Coronary artery (tissue), 2 donors: ENCODE data around the gene MDH2.
"Not testable (repeated sequence)": the region's sequence is repeated elsewhere in the genome, so short reads cannot be mapped to it uniquely, and the experiment has no call there.

Experiments
- DNase-seq: peaks from one replicate; pipeline ENCODE4 v3.0.0-alpha.2; 2017; ENCODE audit warnings: low spot score
- H3K27ac ChIP-seq, 2 donors: fragments of 200-600 bp; sonication (generic); one replicate each; pipeline ENCODE4 v1.5.1; 2016 to 2019
- H3K4me3 ChIP-seq: fragments of 200-600 bp; sonication (generic); 2 replicates; pipeline ENCODE4 v1.5.1; 2016; ENCODE audit warnings: mild to moderate bottlenecking, moderate library complexity
- CTCF ChIP-seq: fragments of 200-600 bp; sonication (generic); IDR thresholded peaks from one replicate; pipeline ENCODE4 v1.5.1; 2019; ENCODE audit warnings: antibody characterized with exemption

MDH2 gene

GRCh38 chr7:76073335-76073990, 25.6 kb downstream of the MDH2 start:
- DNase-seq: no peak

GRCh38 chr7:76074306-76074971, 26.5 kb downstream of the MDH2 start:
- H3K4me3 ChIP-seq: no peak overlapping the region
- DNase-seq: no peak
- H3K27ac ChIP-seq: no peak overlapping the region
- no peak for TF ChIP-seq CTCF

More at GRCh38 chr7:76073335-76073990, 25.6 kb downstream of the MDH2 start:
- no peak overlapping the region for H3K27ac ChIP-seq
- no peak overlapping the region for H3K4me3 ChIP-seq
- TF ChIP-seq CTCF: no peak

- TF ChIP-seq CTCF: no peak
Observed at GRCh38 chr7:76074972-76075370, 27.1 kb downstream of the MDH2 start.

GRCh38 chr7:76076995-76077394, 29.1 kb downstream of the MDH2 start:
- H3K27ac ChIP-seq: no peak overlapping the region
- no peak for TF ChIP-seq CTCF
- no peak for DNase-seq
- no peak overlapping the region for H3K4me3 ChIP-seq

More at GRCh38 chr7:76074972-76075370, 27.1 kb downstream of the MDH2 start:
- no peak for DNase-seq
- H3K27ac ChIP-seq: no peak overlapping the region
- no peak overlapping the region for H3K4me3 ChIP-seq

GRCh38 chr7:76077435-76077834, 29.5 kb downstream of the MDH2 start:
- no peak overlapping the region for H3K27ac ChIP-seq
- H3K4me3 ChIP-seq: no peak overlapping the region
- no peak for DNase-seq

GRCh38 chr7:76080204-76080603, 32.3 kb downstream of the MDH2 start:
- Histone ChIP-seq H3K27ac (no peak overlapping the region), H3K4me3 (no peak overlapping the region)
- TF ChIP-seq CTCF: no peak
- no peak for DNase-seq

More at GRCh38 chr7:76077435-76077834, 29.5 kb downstream of the MDH2 start:
- TF ChIP-seq CTCF: no peak

- H3K27ac ChIP-seq, DNase-seq: not testable (repeated sequence)
Observed at GRCh38 chr7:76084115-76084514, 36.2 kb downstream of the MDH2 start.

More at GRCh38 chr7:76084115-76084514, 36.2 kb downstream of the MDH2 start:
- H3K4me3 ChIP-seq: not testable (repeated sequence)
